Neural cell (in vitro differentiated cells): Measurements from ENCODE around the gene TRIM8. TPM values are rescaled to one million over a fixed set of nuclear protein-coding genes. Genes with fewer than 3 reads are reported as not detected.
"Not testable (repeated sequence)": the region's sequence is repeated elsewhere in the genome, so short reads cannot be mapped to it uniquely, and the experiment has no call there.

Experiments used
- H2AFZ ChIP-seq: fragments of 200-600, 300-800 bp; sonication (generic), shearing (Covaris generic); 2 replicates; pipeline ENCODE4 v1.6.0; 2014; ENCODE audit warnings: low read depth, mild to moderate bottlenecking, antibody characterized with exemption, low read length, moderate library complexity
- H3F3A ChIP-seq: fragments of 200-600 bp; shearing (Covaris generic); 2 replicates; pipeline ENCODE4 v1.6.1; 2016; ENCODE audit warnings: mild to moderate bottlenecking, moderate library complexity, mixed read lengths, antibody characterized with exemption, low read length; ENCODE audit not compliant: insufficient read depth, poor library complexity, severe bottlenecking
- H3K27ac ChIP-seq: fragments of 200-600, 300-800 bp; sonication (generic), shearing (Covaris generic); 2 replicates; pipeline ENCODE4 v1.5.1; 2014; ENCODE audit warnings: mild to moderate bottlenecking, low read length, moderate library complexity
- H3K27me3 ChIP-seq: fragments of 300-800, 200-600 bp; sonication (generic), shearing (Covaris generic); 2 replicates; pipeline ENCODE4 v1.6.0; 2014; ENCODE audit warnings: mild to moderate bottlenecking, low read depth, low read length, moderate library complexity; ENCODE audit not compliant: insufficient read depth
- H3K36me3 ChIP-seq: fragments of 300-800, 200-600 bp; sonication (generic), shearing (Covaris generic); 2 replicates; pipeline ENCODE4 v1.5.1; 2014; ENCODE audit warnings: mild to moderate bottlenecking, antibody characterized with exemption, low read length, moderate library complexity; ENCODE audit not compliant: insufficient read depth
- H3K4me2 ChIP-seq: fragments of 300-800, 200-600 bp; sonication (generic), shearing (Covaris generic); 2 replicates; pipeline ENCODE4 v1.6.0; 2014; ENCODE audit warnings: mild to moderate bottlenecking, low read length
- H3K4me3 ChIP-seq: fragments of 300-800, 200-600 bp; sonication (generic), shearing (Covaris generic); 2 replicates; pipeline ENCODE4 v1.5.1; 2014; ENCODE audit warnings: mild to moderate bottlenecking, low read length, moderate library complexity
- H3K79me2 ChIP-seq: fragments of 200-600 bp; shearing (Covaris generic); replicated peaks from 2 replicates; pipeline ENCODE4 v1.6.0; 2014; ENCODE audit warnings: mild to moderate bottlenecking, low read length, moderate library complexity; ENCODE audit not compliant: insufficient read depth
- H3K9ac ChIP-seq: fragments of 300-800, 200-600 bp; sonication (generic), shearing (Covaris generic); 2 replicates; pipeline ENCODE4 v1.6.1; 2016; ENCODE audit warnings: mild to moderate bottlenecking, low read length, mixed read lengths
- H3K9me2 ChIP-seq: fragments of 200-600 bp; shearing (Covaris generic); 2 replicates; pipeline ENCODE4 v1.6.1; 2016; ENCODE audit warnings: mild to moderate bottlenecking, low read length, mixed read lengths; ENCODE audit not compliant: insufficient read depth
- H3K9me3 ChIP-seq: fragments of 200-600, 300-800 bp; sonication (generic), shearing (Covaris generic); 2 replicates; pipeline ENCODE4 v1.6.1; 2016; ENCODE audit warnings: mild to moderate bottlenecking, mixed run types, low read length, moderate library complexity, mixed read lengths
- H4K20me1 ChIP-seq: fragments of 200-600 bp; shearing (Covaris generic); 2 replicates; pipeline ENCODE4 v1.6.1; 2016; ENCODE audit warnings: mild to moderate bottlenecking, mixed run types; ENCODE audit not compliant: insufficient read depth
- EP300 ChIP-seq: fragments of 450-650 bp; conservative IDR thresholded peaks from 2 replicates; pipeline ENCODE4 v1.6.1; 2014; ENCODE audit warnings: antibody characterized with exemption, mild to moderate bottlenecking, moderate library complexity; ENCODE audit not compliant: poor library complexity, severe bottlenecking
- EZH2 ChIP-seq: fragments of 200-600, 300-800 bp; shearing (Covaris generic), sonication (generic); IDR thresholded peaks from 2 replicates; pipeline ENCODE4 v1.6.1; 2014; ENCODE audit warnings: antibody characterized with exemption, low read length, borderline replicate concordance, mild to moderate bottlenecking; ENCODE audit not compliant: insufficient read depth, poor library complexity, severe bottlenecking
- MXI1 ChIP-seq: fragments of 450-650 bp; conservative IDR thresholded peaks from 2 replicates; pipeline ENCODE4 v1.6.1; 2014; ENCODE audit warnings: antibody characterized with exemption, mild to moderate bottlenecking; ENCODE audit not compliant: poor library complexity, severe bottlenecking
- POLR2AphosphoS5 ChIP-seq: IDR thresholded peaks from 2 replicates; pipeline ENCODE4 v1.6.1; 2012
- RAD21 ChIP-seq: fragments of 450-650 bp; conservative IDR thresholded peaks from 2 replicates; pipeline ENCODE4 v1.6.1; 2014; ENCODE audit warnings: antibody characterized with exemption, mild to moderate bottlenecking, moderate library complexity
- SMC3 ChIP-seq: fragments of 450-650 bp; conservative IDR thresholded peaks from 2 replicates; pipeline ENCODE4 v1.6.1; 2014; ENCODE audit warnings: antibody characterized with exemption, mild to moderate bottlenecking, moderate library complexity; ENCODE audit not compliant: poor library complexity
- TAF1 ChIP-seq: IDR thresholded peaks from 2 replicates; pipeline ENCODE4 v1.6.1; 2012; ENCODE audit warnings: low read depth
- polyA plus RNA-seq: library from polyadenylated mRNA; depleted of rRNA; stranded (reverse); fragments of >200 nt; gene quantifications from 2 replicates; pipeline ENCODE4 v1.2.3, GENCODE V29; 2014
- TF ChIP-seq, protein P1 (sequence below): fragments of 450-650 bp; IDR thresholded peaks from 2 replicates; pipeline ENCODE4 v1.5.1; 2014; ENCODE audit warnings: antibody characterized with exemption, mild to moderate bottlenecking, moderate library complexity; ENCODE audit not compliant: poor library complexity, severe bottlenecking
- TF ChIP-seq, protein P2 (sequence below): IDR thresholded peaks from 2 replicates; pipeline ENCODE4 v1.6.1; 2012; ENCODE audit warnings: borderline replicate concordance

TRIM8 gene
- polyA plus RNA-seq, 1 donor from 2014 or later, result 47.5 TPM

DNA sequence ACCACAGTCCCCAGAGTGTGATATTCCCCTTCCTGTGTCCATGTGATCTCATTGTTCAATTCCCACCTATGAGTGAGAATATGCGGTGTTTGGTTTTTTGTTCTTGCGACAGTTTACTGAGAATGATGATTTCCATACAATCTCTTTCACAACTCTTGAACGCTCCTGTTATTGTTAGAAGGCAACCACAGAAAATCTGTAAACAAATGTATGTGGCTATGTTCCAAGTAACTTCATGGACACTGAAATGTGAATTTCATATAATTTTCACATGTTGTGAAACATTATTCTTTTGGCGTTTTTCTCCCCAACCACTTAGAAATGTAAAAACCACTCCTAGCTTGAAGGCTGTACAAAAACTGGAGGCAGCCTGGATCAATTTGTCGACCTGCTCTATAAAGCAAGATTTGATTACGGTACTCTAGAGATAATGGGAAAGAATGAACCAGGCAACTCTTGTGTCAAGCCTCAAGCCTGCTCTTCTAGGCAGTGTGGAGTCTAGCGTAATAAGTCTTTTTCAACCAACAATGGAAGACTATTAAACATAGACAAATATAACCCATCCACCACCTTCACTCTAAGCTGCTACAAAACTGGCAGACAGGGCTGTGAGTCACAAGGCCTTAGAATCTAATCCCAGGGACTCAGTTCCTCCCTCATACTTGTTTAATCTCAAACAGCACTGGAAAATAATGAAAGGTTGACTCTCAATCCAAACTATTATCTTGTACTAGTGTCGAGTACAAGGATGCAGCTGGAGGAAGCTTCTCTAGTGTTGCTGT, 47.2 kb downstream of the TRIM8 start:
- H3K4me3 ChIP-seq, result no peak overlapping the region
- H3K79me2 ChIP-seq, result no peaks in the 10 kb centered on the region
- no peaks in the 10 kb centered on the region for H3K36me3 ChIP-seq
- H3K4me2 ChIP-seq, result no peak overlapping the region
- H2AFZ ChIP-seq, result no peak overlapping the region
- no peak overlapping the region for H3K27ac ChIP-seq
- H3F3A ChIP-seq, result no peaks in the 10 kb centered on the region
- TF ChIP-seq TAF1, result no peak
- no peak for TF ChIP-seq SMC3
- TF ChIP-seq POLR2AphosphoS5, result no peak
- TF ChIP-seq, protein P1, sequence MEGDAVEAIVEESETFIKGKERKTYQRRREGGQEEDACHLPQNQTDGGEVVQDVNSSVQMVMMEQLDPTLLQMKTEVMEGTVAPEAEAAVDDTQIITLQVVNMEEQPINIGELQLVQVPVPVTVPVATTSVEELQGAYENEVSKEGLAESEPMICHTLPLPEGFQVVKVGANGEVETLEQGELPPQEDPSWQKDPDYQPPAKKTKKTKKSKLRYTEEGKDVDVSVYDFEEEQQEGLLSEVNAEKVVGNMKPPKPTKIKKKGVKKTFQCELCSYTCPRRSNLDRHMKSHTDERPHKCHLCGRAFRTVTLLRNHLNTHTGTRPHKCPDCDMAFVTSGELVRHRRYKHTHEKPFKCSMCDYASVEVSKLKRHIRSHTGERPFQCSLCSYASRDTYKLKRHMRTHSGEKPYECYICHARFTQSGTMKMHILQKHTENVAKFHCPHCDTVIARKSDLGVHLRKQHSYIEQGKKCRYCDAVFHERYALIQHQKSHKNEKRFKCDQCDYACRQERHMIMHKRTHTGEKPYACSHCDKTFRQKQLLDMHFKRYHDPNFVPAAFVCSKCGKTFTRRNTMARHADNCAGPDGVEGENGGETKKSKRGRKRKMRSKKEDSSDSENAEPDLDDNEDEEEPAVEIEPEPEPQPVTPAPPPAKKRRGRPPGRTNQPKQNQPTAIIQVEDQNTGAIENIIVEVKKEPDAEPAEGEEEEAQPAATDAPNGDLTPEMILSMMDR, result no peak
- TF ChIP-seq, protein P2, sequence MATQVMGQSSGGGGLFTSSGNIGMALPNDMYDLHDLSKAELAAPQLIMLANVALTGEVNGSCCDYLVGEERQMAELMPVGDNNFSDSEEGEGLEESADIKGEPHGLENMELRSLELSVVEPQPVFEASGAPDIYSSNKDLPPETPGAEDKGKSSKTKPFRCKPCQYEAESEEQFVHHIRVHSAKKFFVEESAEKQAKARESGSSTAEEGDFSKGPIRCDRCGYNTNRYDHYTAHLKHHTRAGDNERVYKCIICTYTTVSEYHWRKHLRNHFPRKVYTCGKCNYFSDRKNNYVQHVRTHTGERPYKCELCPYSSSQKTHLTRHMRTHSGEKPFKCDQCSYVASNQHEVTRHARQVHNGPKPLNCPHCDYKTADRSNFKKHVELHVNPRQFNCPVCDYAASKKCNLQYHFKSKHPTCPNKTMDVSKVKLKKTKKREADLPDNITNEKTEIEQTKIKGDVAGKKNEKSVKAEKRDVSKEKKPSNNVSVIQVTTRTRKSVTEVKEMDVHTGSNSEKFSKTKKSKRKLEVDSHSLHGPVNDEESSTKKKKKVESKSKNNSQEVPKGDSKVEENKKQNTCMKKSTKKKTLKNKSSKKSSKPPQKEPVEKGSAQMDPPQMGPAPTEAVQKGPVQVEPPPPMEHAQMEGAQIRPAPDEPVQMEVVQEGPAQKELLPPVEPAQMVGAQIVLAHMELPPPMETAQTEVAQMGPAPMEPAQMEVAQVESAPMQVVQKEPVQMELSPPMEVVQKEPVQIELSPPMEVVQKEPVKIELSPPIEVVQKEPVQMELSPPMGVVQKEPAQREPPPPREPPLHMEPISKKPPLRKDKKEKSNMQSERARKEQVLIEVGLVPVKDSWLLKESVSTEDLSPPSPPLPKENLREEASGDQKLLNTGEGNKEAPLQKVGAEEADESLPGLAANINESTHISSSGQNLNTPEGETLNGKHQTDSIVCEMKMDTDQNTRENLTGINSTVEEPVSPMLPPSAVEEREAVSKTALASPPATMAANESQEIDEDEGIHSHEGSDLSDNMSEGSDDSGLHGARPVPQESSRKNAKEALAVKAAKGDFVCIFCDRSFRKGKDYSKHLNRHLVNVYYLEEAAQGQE, result no peak
- no peak for TF ChIP-seq MXI1
- TF ChIP-seq EP300, result no peak
- no peak for TF ChIP-seq EZH2
- no peak for TF ChIP-seq RAD21
- H4K20me1 ChIP-seq, result no peaks in the 10 kb centered on the region
- no peaks in the 10 kb centered on the region for H3K9me3 ChIP-seq
- no peaks in the 10 kb centered on the region for H3K27me3 ChIP-seq
- H3K9ac ChIP-seq, result no peak overlapping the region
- H3K9me2 ChIP-seq, result no peaks in the 10 kb centered on the region

DNA sequence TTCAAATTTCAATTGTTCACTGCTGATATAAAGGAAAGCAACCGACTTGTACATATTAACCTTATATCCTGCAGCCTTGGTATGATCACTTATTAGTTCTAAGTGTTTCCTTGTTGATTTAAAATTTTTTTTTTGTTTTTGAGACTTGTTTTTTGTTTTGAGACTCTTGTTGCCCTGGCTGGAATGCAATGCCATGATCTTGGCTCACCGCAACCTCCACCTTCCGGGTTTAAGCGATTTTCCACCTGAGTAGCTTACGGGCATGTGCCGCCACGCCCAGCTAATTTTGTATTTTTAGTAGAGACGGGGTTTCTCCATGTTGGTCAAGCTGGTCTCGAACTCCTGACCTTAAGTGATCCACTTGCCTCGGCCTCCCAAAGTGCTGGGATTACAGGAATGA, 51.1 kb downstream of the TRIM8 start:
- H2AFZ ChIP-seq, H3F3A ChIP-seq, H3K4me2 ChIP-seq, H4K20me1 ChIP-seq, H3K27ac ChIP-seq, H3K36me3 ChIP-seq, H3K27me3 ChIP-seq, H3K4me3 ChIP-seq, H3K9me3 ChIP-seq, H3K9ac ChIP-seq, H3K79me2 ChIP-seq, H3K9me2 ChIP-seq: not testable (repeated sequence)
